ENCODE data around the gene DDIT4.
"Not testable (repeated sequence)": the region's sequence is repeated elsewhere in the genome, so short reads cannot be mapped to it uniquely, and the experiment has no call there.

- not testable (repeated sequence) for TF ChIP-seq POLR2A, CTCF (IDR thresholded peaks at IDR 0.05)
These were observed 34.0 kb downstream of the DDIT4 start for GRCh38 chr10:72307711-72308110.

All from adrenal gland (tissue), 5 donors.